Heart right ventricle (tissue), 16 donors: Measurements from ENCODE around the gene CDK13. TPM values are rescaled to one million over a fixed set of nuclear protein-coding genes. Genes with fewer than 3 reads are reported as not detected.
"Not testable (repeated sequence)": the region's sequence is repeated elsewhere in the genome, so short reads cannot be mapped to it uniquely, and the experiment has no call there.

Experiments
- ATAC-seq, 8 donors: fragments of 200-7000 bp; cut with Tn5 transposase; one replicate each; pipeline ENCODE4 v1.9.1; 2020; ENCODE audit warnings: mild to moderate bottlenecking in 8 of 8, moderate library complexity in 8 of 8, moderate number of reproducible peaks in 1 of 8
- DNase-seq, 2 donors: peaks; one replicate each; pipeline ENCODE4 v3.0.0-alpha.2; 2020
- H3K27ac ChIP-seq, 10 donors: fragments of 200-600 bp; sonication (generic) in 2 of 10; one replicate each; pipeline versions ENCODE4 v1.5.0 to v1.8.0; 2020 to 2022; ENCODE audit warnings: mild to moderate bottlenecking in 3 of 10
- H3K27me3 ChIP-seq, 7 donors: fragments of 200-600 bp; one replicate each; pipeline ENCODE4 v1.8.0; 2021 to 2022; ENCODE audit warnings: mild to moderate bottlenecking in 2 of 7
- H3K36me3 ChIP-seq, 9 donors: fragments of 200-600 bp; sonication (generic) in 1 of 9; one replicate each; pipeline versions ENCODE4 v1.5.0 to v1.8.0; 2020 to 2022; ENCODE audit warnings: mild to moderate bottlenecking in 2 of 9
- H3K4me1 ChIP-seq, 9 donors: fragments of 200-600 bp; sonication (generic) in 1 of 9; one replicate each; pipeline versions ENCODE4 v1.5.0 to v1.8.0; 2020 to 2022; ENCODE audit warnings: mild to moderate bottlenecking in 4 of 9
- H3K4me3 ChIP-seq, 10 donors: fragments of 200-600 bp; sonication (generic) in 2 of 10; one replicate each; pipeline versions ENCODE4 v1.5.0 to v1.8.0; 2020 to 2022; ENCODE audit warnings: mild to moderate bottlenecking in 7 of 10, moderate library complexity in 2 of 10
- H3K9me3 ChIP-seq, 11 donors: fragments of 200-600 bp in 10 of 11; sonication (generic) in 2 of 11; one replicate each; pipeline versions ENCODE4 v1.5.0 to v1.8.0; 2013 to 2022; ENCODE audit warnings: mild to moderate bottlenecking in 2 of 11, control low read depth in 1 of 11, moderate library complexity in 1 of 11
- CTCF ChIP-seq, 9 donors: fragments of 200-600 bp; sonication (generic) in 2 of 9; IDR thresholded peaks; one replicate each; pipeline versions ENCODE4 v1.5.0 to v1.8.0; 2021 to 2022; ENCODE audit warnings: antibody characterized with exemption in 9 of 9, mild to moderate bottlenecking in 5 of 9, moderate library complexity in 1 of 9
- WGBS, 2 donors: extraction: QIAGEN DNeasy Blood & Tissue Kit; methylation state at CpG; one replicate each; pipeline ENCODE4 v1.1.7; 2013; ENCODE audit warnings: inconsistent platforms in 1 of 2; 5-methylcytosine and 5-hydroxymethylcytosine counted together
- intact Hi-C, 10 donors: fragments of 100-400 bp; cut with DNase I; formaldehyde crosslinking; loops; one replicate each; pipeline versions ENCODE4 v1.11.1 to v1.14.2; 2022
- polyA plus RNA-seq, 2 donors: library from polyadenylated mRNA; stranded (reverse); fragments of 200-250 nt; gene quantifications; one replicate each; pipeline ENCODE4 v1.2.3, GENCODE V29; 2013
- total RNA-seq, 10 donors: library from RNA; stranded (reverse); fragmentation: NEBNext Ultra II Directional in 3 of 10; extraction: Animal tissue kit (Norgen Biotek cat#: 25700) in 3 of 10; gene quantifications; one replicate each; pipeline versions ENCODE4 v1.2.1 to v1.2.4, GENCODE V29; 2021 to 2023
- donor health status: Arrhythmogenic right ventricular cardiomyopathy.
- donor health status: ischemic (EF 13 %, LVEDD 7.1; RV severe dilation, severe dysfunction).
- donor health status: healthy with polysubstance abuse.
- donor health status: DM: no; HTN: yes; CAD: no.
- donor health status: DM: no; HTN: no; CAD: no.
- donor health status: ischemic (EF 25% LVEDD 6.9; RV normal size, moderate dysfunction).
- donor health status: ischemic (EF 25% LVEDD 5.7; RV mildly dilated, moderate dysfunction).
- donor health status: healthy.
- donor health status: DM: yes; HTN: yes; CAD: no.
- donor health status: Ischemic cardiomyopathy.
- donor health status: ischemic (EF 35%, LVEDD 5.7; RV mildly dilated, moderate dysfunction).
- donor health status: nonischemic (EF 11% LVEDD 7.7; RV severe dilation, severe dysfunction).
- donor health status: DM: yes; HTN: yes; CAD: no.
- donor health status: PGD.
- donor health status: ischemic (EF 29% LVEDD 5.4; RV normal size, mild dysfunction).
- donor health status: nonischemic (EF 23%, LVEDD 6.1; RV moderate dilation, normal function).

The CDK13 gene
- total and polyA plus RNA-seq, 12 donors: 10.2 to 28.8 (median 22.4) TPM

GRCh38 chr7:40147371-40148246 is 197.6 kb downstream of the CDK13 start:
- no peak for DNase-seq
- H3K9me3 ChIP-seq: no peaks in the 10 kb centered on the region
- TF ChIP-seq CTCF (IDR thresholded peaks at IDR 0.05): no peak
- no peak overlapping the region for H3K4me3 ChIP-seq
- 83 to 86% methylated on average over 19 of the region's 19 CpGs for WGBS, 2 donors
- H3K27me3 ChIP-seq: no peaks in the 10 kb centered on the region
- no peak for ATAC-seq
- intact Hi-C loops: no loop called here
- no peak overlapping the region for H3K27ac ChIP-seq
- H3K4me1 ChIP-seq: no peaks in the 10 kb centered on the region
- H3K36me3 ChIP-seq: no peaks in the 10 kb centered on the region

DNA sequence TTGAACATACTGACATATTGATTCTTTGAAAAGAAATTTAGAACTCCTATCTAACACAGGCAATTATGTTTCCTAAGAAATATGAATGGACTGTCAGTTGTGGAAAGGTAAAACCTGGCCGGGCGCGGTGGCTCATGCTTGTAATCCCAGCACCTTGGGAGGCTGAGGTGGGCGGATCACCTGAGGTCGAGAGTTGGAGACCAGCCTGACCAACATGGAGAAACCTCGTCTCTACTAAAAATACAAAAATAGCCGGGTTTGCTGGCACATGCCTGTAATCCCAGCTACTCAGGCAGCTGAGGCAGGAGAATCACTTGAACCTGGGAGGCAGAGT is 198.2 kb downstream of the CDK13 start:
- H3K4me1 ChIP-seq, H3K27me3 ChIP-seq, H3K36me3 ChIP-seq, H3K27ac ChIP-seq, DNase-seq, H3K4me3 ChIP-seq, ATAC-seq, H3K9me3 ChIP-seq, intact Hi-C loops: not testable (repeated sequence)
- WGBS, 2 donors: 91 to 92% methylated on average over 7 of the region's 7 CpGs

DNA sequence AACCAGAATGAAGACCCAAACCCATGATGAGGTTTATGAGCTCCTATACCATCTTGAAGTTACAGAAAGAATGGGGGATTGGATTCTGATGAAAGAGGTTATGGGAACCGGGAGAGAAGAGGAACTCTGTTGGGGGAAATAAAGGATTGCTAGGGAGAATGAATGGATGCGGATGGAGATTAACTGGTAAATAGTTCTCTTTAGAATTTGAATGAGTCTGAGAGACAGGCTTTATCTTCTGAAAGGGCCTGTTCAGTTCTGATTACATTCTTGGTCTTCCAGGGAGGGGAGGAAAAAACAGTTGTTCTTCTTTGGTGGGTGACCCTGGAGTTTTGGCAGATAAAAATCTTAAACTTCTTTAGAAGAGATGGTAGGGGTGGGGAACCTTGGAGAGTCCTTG is 198.6 kb downstream of the CDK13 start:
- no peak for TF ChIP-seq CTCF (IDR thresholded peaks at IDR 0.05)
- no peak overlapping the region for H3K27ac ChIP-seq
- ATAC-seq: no peak
- 89 to 90% methylated on average over 2 of the region's 2 CpGs for WGBS, 2 donors
- no peak for DNase-seq
- intact Hi-C loops: no loop called here
- no peak overlapping the region for H3K4me3 ChIP-seq
- no peaks in the 10 kb centered on the region for H3K36me3 ChIP-seq
- no peaks in the 10 kb centered on the region for H3K9me3 ChIP-seq
- H3K4me1 ChIP-seq: no peaks in the 10 kb centered on the region
- no peaks in the 10 kb centered on the region for H3K27me3 ChIP-seq

Other genes with a start within 250 kb of the CDK13 start
- gene MPLKIP, start 184.4 kb downstream of the CDK13 start, total RNA-seq: 10 to 100 TPM; 11.3 to 19.1 (median 15.6) TPM
- gene MPLKIP, start 184.4 kb downstream of the CDK13 start, polyA plus RNA-seq: 10 to 100 TPM; 21.7 to 30.7 TPM
- 1 to 10 TPM; 3.5 to 8.1 (median 6.4) TPM for gene SUGCT, start 184.7 kb downstream of the CDK13 start, total RNA-seq
- 1 to 10 TPM; 1.2 to 2.4 TPM for gene SUGCT, start 184.7 kb downstream of the CDK13 start, polyA plus RNA-seq